ENCODE measurements around the gene ARID3C.
A peak's percentile ranks its signal among the peaks of the same experiment; 100 is the strongest.

Gene ARID3C

GRCh38 chr9:34599546-34599945, 29.3 kb downstream of the ARID3C start:
- H3K4me3 ChIP-seq (ENCODE audit: insufficient read depth, low read depth, low read length) = no peak overlapping the region

GRCh38 chr9:34594177-34594576, 34.7 kb downstream of the ARID3C start:
- H3K4me3 ChIP-seq (ENCODE audit: insufficient read depth, low read depth, low read length) = no peak overlapping the region
- 90 to 93% methylated on average over 9 of the region's 9 CpGs for WGBS, 2 experiments
- no peaks in the 10 kb centered on the region for H3K9me3 ChIP-seq (ENCODE audit: control insufficient read depth, low read length)
- H3K36me3 ChIP-seq (ENCODE audit: control insufficient read depth, insufficient read depth, low read length) = no peaks in the 10 kb centered on the region
- H3K27ac ChIP-seq (ENCODE audit: insufficient read depth, low read depth, low read length, poor library complexity, severe bottlenecking) = no peak overlapping the region
- H3K27me3 ChIP-seq (ENCODE audit: control insufficient read depth, insufficient read depth, low read length, poor library complexity, severe bottlenecking) = peaks cover 48% of the 10 kb centered on the region
- H3K4me1 ChIP-seq (ENCODE audit: control insufficient read depth, insufficient read depth, low read length) = peaks cover 23% of the 10 kb centered on the region

More at GRCh38 chr9:34599546-34599945, 29.3 kb downstream of the ARID3C start:
- Histone ChIP-seq H3K27ac (ENCODE audit: insufficient read depth, low read depth, low read length, poor library complexity, severe bottlenecking) (no peak overlapping the region), H3K27me3 (ENCODE audit: control insufficient read depth, insufficient read depth, low read length, poor library complexity, severe bottlenecking) (no peaks in the 10 kb centered on the region), H3K4me1 (ENCODE audit: control insufficient read depth, insufficient read depth, low read length) (peaks cover 8% of the 10 kb centered on the region), H3K36me3 (ENCODE audit: control insufficient read depth, insufficient read depth, low read length) (no peaks in the 10 kb centered on the region), H3K9me3 (ENCODE audit: control insufficient read depth, low read length) (no peaks in the 10 kb centered on the region)
- 67 to 77% methylated on average over 1 of the region's 1 CpG for WGBS, 2 experiments

GRCh38 chr9:34592895-34593601, 35.8 kb downstream of the ARID3C start:
- no peaks in the 10 kb centered on the region for H3K9me3 ChIP-seq (ENCODE audit: control insufficient read depth, low read length)
- no peak overlapping the region for H3K4me3 ChIP-seq (ENCODE audit: insufficient read depth, low read depth, low read length)
- no peak overlapping the region for H3K27ac ChIP-seq (ENCODE audit: insufficient read depth, low read depth, low read length, poor library complexity, severe bottlenecking)
- H3K36me3 ChIP-seq (ENCODE audit: control insufficient read depth, insufficient read depth, low read length) = no peaks in the 10 kb centered on the region
- H3K27me3 ChIP-seq (ENCODE audit: control insufficient read depth, insufficient read depth, low read length, poor library complexity, severe bottlenecking) = peaks cover 59% of the 10 kb centered on the region
- 6 to 7% methylated on average over 26 of the region's 26 CpGs for WGBS, 2 experiments
- peaks cover 27% of the 10 kb centered on the region for H3K4me1 ChIP-seq (ENCODE audit: control insufficient read depth, insufficient read depth, low read length)

GRCh38 chr9:34591917-34592866, 36.7 kb downstream of the ARID3C start:
- Histone ChIP-seq H3K36me3 (ENCODE audit: control insufficient read depth, insufficient read depth, low read length) (no peaks in the 10 kb centered on the region), H3K4me3 (ENCODE audit: insufficient read depth, low read depth, low read length) (no peak overlapping the region), H3K9me3 (ENCODE audit: control insufficient read depth, low read length) (no peaks in the 10 kb centered on the region), H3K27me3 (ENCODE audit: control insufficient read depth, insufficient read depth, low read length, poor library complexity, severe bottlenecking) (peaks cover 68% of the 10 kb centered on the region), H3K27ac (ENCODE audit: insufficient read depth, low read depth, low read length, poor library complexity, severe bottlenecking) (no peak overlapping the region), H3K4me1 (ENCODE audit: control insufficient read depth, insufficient read depth, low read length) (peaks cover 35% of the 10 kb centered on the region)
- 33 to 34% methylated on average over 16 of the region's 16 CpGs for WGBS, 2 experiments

GRCh38 chr9:34591248-34591916, 37.5 kb downstream of the ARID3C start:
- Histone ChIP-seq H3K4me1 (ENCODE audit: control insufficient read depth, insufficient read depth, low read length) (peaks cover 43% of the 10 kb centered on the region), H3K27ac (ENCODE audit: insufficient read depth, low read depth, low read length, poor library complexity, severe bottlenecking) (no peak overlapping the region), H3K27me3 (ENCODE audit: control insufficient read depth, insufficient read depth, low read length, poor library complexity, severe bottlenecking) (peaks cover 72% of the 10 kb centered on the region), H3K4me3 (ENCODE audit: insufficient read depth, low read depth, low read length) (no peak overlapping the region), H3K9me3 (ENCODE audit: control insufficient read depth, low read length) (no peaks in the 10 kb centered on the region), H3K36me3 (ENCODE audit: control insufficient read depth, insufficient read depth, low read length) (no peaks in the 10 kb centered on the region)
- WGBS, 2 experiments = 1 to 2% methylated on average over 60 of the region's 60 CpGs

- Histone ChIP-seq H3K4me1 (ENCODE audit: control insufficient read depth, insufficient read depth, low read length) (peaks cover 51% of the 10 kb centered on the region), H3K4me3 (ENCODE audit: insufficient read depth, low read depth, low read length) (peak overlapping the region; percentile 61), H3K36me3 (ENCODE audit: control insufficient read depth, insufficient read depth, low read length) (no peaks in the 10 kb centered on the region), H3K27me3 (ENCODE audit: control insufficient read depth, insufficient read depth, low read length, poor library complexity, severe bottlenecking) (peaks cover 72% of the 10 kb centered on the region), H3K27ac (ENCODE audit: insufficient read depth, low read depth, low read length, poor library complexity, severe bottlenecking) (no peak overlapping the region), H3K9me3 (ENCODE audit: control insufficient read depth, low read length) (no peaks in the 10 kb centered on the region)
- WGBS, 2 experiments = 3 to 4% methylated on average over 40 of the region's 40 CpGs
These were observed 38.3 kb downstream of the ARID3C start for GRCh38 chr9:34590381-34591247.

GRCh38 chr9:34589636-34590380, 39.1 kb downstream of the ARID3C start, which contains the start of gene CNTFR:
CNTFR (minus strand) TSS chr9:34589724; CDS start chr9:34568981, 20,743 bp downstream.
- Histone ChIP-seq H3K4me1 (ENCODE audit: control insufficient read depth, insufficient read depth, low read length) (peaks cover 59% of the 10 kb centered on the region), H3K36me3 (ENCODE audit: control insufficient read depth, insufficient read depth, low read length) (no peaks in the 10 kb centered on the region), H3K27ac (ENCODE audit: insufficient read depth, low read depth, low read length, poor library complexity, severe bottlenecking) (no peak within 1 kb of the TSS), H3K27me3 (ENCODE audit: control insufficient read depth, insufficient read depth, low read length, poor library complexity, severe bottlenecking) (peaks cover 72% of the 10 kb centered on the region), H3K4me3 (ENCODE audit: insufficient read depth, low read depth, low read length) (peak within 1 kb of the TSS; percentile 61), H3K9me3 (ENCODE audit: control insufficient read depth, low read length) (no peaks in the 10 kb centered on the region)
- WGBS, 2 experiments = 0% methylated on average over 104 of the region's 104 CpGs

GRCh38 chr9:34588671-34589635, 39.9 kb downstream of the ARID3C start:
- no peaks in the 10 kb centered on the region for H3K36me3 ChIP-seq (ENCODE audit: control insufficient read depth, insufficient read depth, low read length)
- H3K4me1 ChIP-seq (ENCODE audit: control insufficient read depth, insufficient read depth, low read length) = peaks cover 67% of the 10 kb centered on the region
- no peaks in the 10 kb centered on the region for H3K9me3 ChIP-seq (ENCODE audit: control insufficient read depth, low read length)
- H3K4me3 ChIP-seq (ENCODE audit: insufficient read depth, low read depth, low read length) = peak overlapping the region; percentile 61
- no peak overlapping the region for H3K27ac ChIP-seq (ENCODE audit: insufficient read depth, low read depth, low read length, poor library complexity, severe bottlenecking)
- peaks cover 71% of the 10 kb centered on the region for H3K27me3 ChIP-seq (ENCODE audit: control insufficient read depth, insufficient read depth, low read length, poor library complexity, severe bottlenecking)
- 1% methylated on average over 86 of the region's 86 CpGs for WGBS, 2 experiments

Data from ectodermal cell (in vitro differentiated cells).